HFF-Myc (cell line): ENCODE data around the gene MLLT10.

Experiments
- DNase-seq: peaks from one replicate; pipeline ENCODE4 v3.0.0-alpha.2; 2011; ENCODE audit warnings: low read depth; ENCODE audit errors: extremely low read depth
- H3K4me3 ChIP-seq: replicated peaks from 2 replicates; pipeline ENCODE4 v1.5.1; 2011; ENCODE audit warnings: low read depth, mild to moderate bottlenecking, control low read depth, low read length
- TF ChIP-seq, protein P1 (sequence below): IDR thresholded peaks from 2 replicates; pipeline ENCODE4 v1.5.1; 2012; ENCODE audit warnings: mild to moderate bottlenecking, low read depth, low read length, control low read depth; ENCODE audit errors: missing control alignments

MLLT10 gene

DNA sequence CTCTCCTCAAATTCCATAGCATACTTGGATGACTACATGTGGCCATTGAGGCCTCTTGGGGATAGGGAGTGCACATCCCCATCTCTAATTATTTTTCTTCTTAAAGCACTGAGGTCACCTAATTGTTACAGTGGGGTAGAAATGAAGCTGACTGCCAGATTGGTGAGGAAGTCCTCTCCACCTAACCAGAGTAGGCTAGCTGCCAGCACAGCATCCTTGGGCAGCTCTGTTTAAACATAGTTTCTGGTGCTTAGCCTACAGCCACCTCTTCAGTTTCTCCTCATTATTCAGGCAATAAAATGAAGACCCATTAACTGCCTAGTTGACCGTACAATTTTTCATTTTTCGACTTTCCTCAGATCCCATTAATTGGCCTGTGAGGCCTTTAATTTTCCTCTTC, 104.6 kb downstream of the MLLT10 start:
- TF ChIP-seq, protein P1, sequence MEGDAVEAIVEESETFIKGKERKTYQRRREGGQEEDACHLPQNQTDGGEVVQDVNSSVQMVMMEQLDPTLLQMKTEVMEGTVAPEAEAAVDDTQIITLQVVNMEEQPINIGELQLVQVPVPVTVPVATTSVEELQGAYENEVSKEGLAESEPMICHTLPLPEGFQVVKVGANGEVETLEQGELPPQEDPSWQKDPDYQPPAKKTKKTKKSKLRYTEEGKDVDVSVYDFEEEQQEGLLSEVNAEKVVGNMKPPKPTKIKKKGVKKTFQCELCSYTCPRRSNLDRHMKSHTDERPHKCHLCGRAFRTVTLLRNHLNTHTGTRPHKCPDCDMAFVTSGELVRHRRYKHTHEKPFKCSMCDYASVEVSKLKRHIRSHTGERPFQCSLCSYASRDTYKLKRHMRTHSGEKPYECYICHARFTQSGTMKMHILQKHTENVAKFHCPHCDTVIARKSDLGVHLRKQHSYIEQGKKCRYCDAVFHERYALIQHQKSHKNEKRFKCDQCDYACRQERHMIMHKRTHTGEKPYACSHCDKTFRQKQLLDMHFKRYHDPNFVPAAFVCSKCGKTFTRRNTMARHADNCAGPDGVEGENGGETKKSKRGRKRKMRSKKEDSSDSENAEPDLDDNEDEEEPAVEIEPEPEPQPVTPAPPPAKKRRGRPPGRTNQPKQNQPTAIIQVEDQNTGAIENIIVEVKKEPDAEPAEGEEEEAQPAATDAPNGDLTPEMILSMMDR = no peak
- no peak for DNase-seq
- no peak overlapping the region for H3K4me3 ChIP-seq

GRCh38 chr10:21648040-21648439, 114.0 kb downstream of the MLLT10 start:
- no peak for DNase-seq
- H3K4me3 ChIP-seq = no peak overlapping the region
- TF ChIP-seq, protein P1 = no peak

DNA sequence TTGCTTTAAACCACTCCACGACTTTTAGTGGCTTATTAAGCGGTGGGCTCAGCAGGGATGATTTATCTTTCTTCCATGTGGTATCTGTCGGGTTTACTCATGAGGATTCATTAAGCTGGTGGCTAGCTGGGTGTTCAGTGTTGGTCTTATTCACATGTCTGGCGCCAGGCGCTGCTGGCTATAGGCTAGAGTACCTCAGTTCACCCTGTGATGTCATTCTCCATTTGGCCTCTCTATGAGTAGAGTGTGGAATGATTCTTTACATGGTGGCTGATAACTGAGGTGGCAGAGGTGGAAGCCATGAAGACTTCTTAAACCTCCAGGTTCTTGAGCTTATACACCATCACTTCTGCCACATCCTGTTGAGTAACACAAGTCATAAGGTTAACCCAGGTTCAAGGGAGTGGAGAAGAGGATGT, 115.4 kb downstream of the MLLT10 start:
- TF ChIP-seq, protein P1 = no peak
- H3K4me3 ChIP-seq = no peak overlapping the region
- DNase-seq = no peak

- no peak overlapping the region for H3K4me3 ChIP-seq
These were observed 116.3 kb downstream of the MLLT10 start for GRCh38 chr10:21650353-21650752.

GRCh38 chr10:21655236-21655635, 121.2 kb downstream of the MLLT10 start:
- TF ChIP-seq, protein P1 = no peak
- DNase-seq = no peak
- no peak overlapping the region for H3K4me3 ChIP-seq

More at GRCh38 chr10:21650353-21650752, 116.3 kb downstream of the MLLT10 start:
- DNase-seq = no peak
- TF ChIP-seq, protein P1 = no peak

GRCh38 chr10:21655687-21656086, 121.7 kb downstream of the MLLT10 start:
- TF ChIP-seq, protein P1 = no peak
- DNase-seq = no peak
- H3K4me3 ChIP-seq = no peak overlapping the region

GRCh38 chr10:21661087-21661486, 127.1 kb downstream of the MLLT10 start:
- TF ChIP-seq, protein P1 = no peak
- no peak overlapping the region for H3K4me3 ChIP-seq
- no peak for DNase-seq
